Neuron (in vitro differentiated cells): ENCODE data around the gene TRIM44.

Experiments used
- H2AFZ ChIP-seq: one replicate; pipeline ENCODE4 v1.6.1; 2013; ENCODE audit warnings: low read depth, mild to moderate bottlenecking, inconsistent platforms, low read length, moderate library complexity
- H3K27me3 ChIP-seq: one replicate; pipeline ENCODE4 v1.6.1; 2013; ENCODE audit warnings: low read length; ENCODE audit not compliant: insufficient read depth
- H3K36me3 ChIP-seq: one replicate; pipeline ENCODE4 v1.6.1; 2013; ENCODE audit warnings: low read length; ENCODE audit not compliant: insufficient read depth
- H3K4me1 ChIP-seq: one replicate; pipeline ENCODE4 v1.6.1; 2013; ENCODE audit warnings: low read length; ENCODE audit not compliant: insufficient read depth
- H3K4me3 ChIP-seq: 2 replicates; pipeline ENCODE4 v1.5.1; 2013; ENCODE audit warnings: mild to moderate bottlenecking, low read length, moderate library complexity
- H3K9me3 ChIP-seq: one replicate; pipeline ENCODE4 v1.6.1; 2013; ENCODE audit warnings: low read length

Gene TRIM44

GRCh38 chr11:35800970-35801953, 138.7 kb downstream of the TRIM44 start:
- peaks cover 3% of the 10 kb centered on the region for H3K36me3 ChIP-seq
- H3K4me3 ChIP-seq, result no peak overlapping the region
- peaks cover 4% of the 10 kb centered on the region for H3K4me1 ChIP-seq
- no peaks in the 10 kb centered on the region for H3K9me3 ChIP-seq
- no peak overlapping the region for H2AFZ ChIP-seq
- H3K27me3 ChIP-seq, result no peaks in the 10 kb centered on the region

- H3K36me3 ChIP-seq, result peaks cover 9% of the 10 kb centered on the region
- H3K4me3 ChIP-seq, result no peak overlapping the region
- H2AFZ ChIP-seq, result no peak overlapping the region
- H3K27me3 ChIP-seq, result no peaks in the 10 kb centered on the region
- no peaks in the 10 kb centered on the region for H3K9me3 ChIP-seq
- H3K4me1 ChIP-seq, result peaks cover 4% of the 10 kb centered on the region
These were observed 139.6 kb downstream of the TRIM44 start for GRCh38 chr11:35802221-35802620.

- H3K9me3 ChIP-seq, result no peaks in the 10 kb centered on the region
- no peaks in the 10 kb centered on the region for H3K27me3 ChIP-seq
- peaks cover 11% of the 10 kb centered on the region for H3K36me3 ChIP-seq
These were observed 140.1 kb downstream of the TRIM44 start for GRCh38 chr11:35802672-35803071.

GRCh38 chr11:35803115-35803514, 140.5 kb downstream of the TRIM44 start:
- no peaks in the 10 kb centered on the region for H3K9me3 ChIP-seq
- H2AFZ ChIP-seq, result no peak overlapping the region
- no peak overlapping the region for H3K4me3 ChIP-seq
- H3K27me3 ChIP-seq, result no peaks in the 10 kb centered on the region
- H3K4me1 ChIP-seq, result peaks cover 4% of the 10 kb centered on the region
- H3K36me3 ChIP-seq, result peaks cover 11% of the 10 kb centered on the region

More at GRCh38 chr11:35802672-35803071, 140.1 kb downstream of the TRIM44 start:
- peaks cover 4% of the 10 kb centered on the region for H3K4me1 ChIP-seq
- no peak overlapping the region for H2AFZ ChIP-seq
- H3K4me3 ChIP-seq, result no peak overlapping the region

GRCh38 chr11:35804451-35805040, 142.0 kb downstream of the TRIM44 start:
- Histone ChIP-seq H3K4me3 (no peak overlapping the region), H3K27me3 (no peaks in the 10 kb centered on the region), H3K36me3 (peaks cover 12% of the 10 kb centered on the region), H3K9me3 (no peaks in the 10 kb centered on the region), H3K4me1 (peaks cover 4% of the 10 kb centered on the region), H2AFZ (no peak overlapping the region)

GRCh38 chr11:35809561-35809960, 147.0 kb downstream of the TRIM44 start:
- Histone ChIP-seq H3K9me3 (no peaks in the 10 kb centered on the region), H3K36me3 (peaks cover 16% of the 10 kb centered on the region), H3K4me1 (no peaks in the 10 kb centered on the region), H2AFZ (no peak overlapping the region), H3K4me3 (no peak overlapping the region), H3K27me3 (no peaks in the 10 kb centered on the region)

GRCh38 chr11:35810045-35810645, 147.6 kb downstream of the TRIM44 start:
- Histone ChIP-seq H3K4me3 (no peak overlapping the region), H2AFZ (no peak overlapping the region), H3K36me3 (peaks cover 16% of the 10 kb centered on the region), H3K4me1 (no peaks in the 10 kb centered on the region), H3K9me3 (no peaks in the 10 kb centered on the region), H3K27me3 (no peaks in the 10 kb centered on the region)

- H3K4me3 ChIP-seq, result no peak overlapping the region
- H3K4me1 ChIP-seq, result peaks cover 3% of the 10 kb centered on the region
- H2AFZ ChIP-seq, result no peak overlapping the region
- H3K27me3 ChIP-seq, result no peaks in the 10 kb centered on the region
- peaks cover 2% of the 10 kb centered on the region for H3K9me3 ChIP-seq
- H3K36me3 ChIP-seq, result peaks cover 14% of the 10 kb centered on the region
These were observed 149.2 kb downstream of the TRIM44 start for GRCh38 chr11:35811783-35812182.

GRCh38 chr11:35812828-35813227, 150.3 kb downstream of the TRIM44 start:
- Histone ChIP-seq H3K27me3 (no peaks in the 10 kb centered on the region), H3K4me3 (no peak overlapping the region), H3K9me3 (peaks cover 5% of the 10 kb centered on the region), H3K36me3 (peaks cover 9% of the 10 kb centered on the region), H2AFZ (no peak overlapping the region), H3K4me1 (peaks cover 3% of the 10 kb centered on the region)

GRCh38 chr11:35814081-35814695, 151.6 kb downstream of the TRIM44 start:
- Histone ChIP-seq H3K9me3 (peaks cover 5% of the 10 kb centered on the region), H3K4me3 (no peak overlapping the region), H3K27me3 (no peaks in the 10 kb centered on the region), H3K4me1 (peaks cover 3% of the 10 kb centered on the region), H2AFZ (no peak overlapping the region), H3K36me3 (peaks cover 8% of the 10 kb centered on the region)

GRCh38 chr11:35814720-35815305, 152.2 kb downstream of the TRIM44 start:
- H3K4me3 ChIP-seq, result no peak overlapping the region
- peaks cover 8% of the 10 kb centered on the region for H3K36me3 ChIP-seq
- H3K27me3 ChIP-seq, result no peaks in the 10 kb centered on the region
- H2AFZ ChIP-seq, result no peak overlapping the region
- peaks cover 5% of the 10 kb centered on the region for H3K9me3 ChIP-seq
- peaks cover 3% of the 10 kb centered on the region for H3K4me1 ChIP-seq

- Histone ChIP-seq H3K27me3 (no peaks in the 10 kb centered on the region), H3K9me3 (peaks cover 5% of the 10 kb centered on the region), H2AFZ (no peak overlapping the region), H3K36me3 (peaks cover 8% of the 10 kb centered on the region), H3K4me1 (peaks cover 3% of the 10 kb centered on the region), H3K4me3 (no peak overlapping the region)
These were observed 153.2 kb downstream of the TRIM44 start for GRCh38 chr11:35815556-35816315.
